Fibroblast of lung (primary cell): ENCODE results near the gene GABRR2. TPM values are rescaled to one million over a fixed set of nuclear protein-coding genes. Genes with fewer than 3 reads are reported as not detected.

ENCODE experiments used
- DNase-seq, 2 donors: peaks; one replicate each; pipeline versions ENCODE4 v3.0.0 to v3.0.0-alpha.2; 2010; ENCODE audit warnings: low read depth in 2 of 2
- H2AFZ ChIP-seq: 2 replicates; pipeline ENCODE4 v1.5.1; 2012; ENCODE audit warnings: low read length, control low read depth, inconsistent platforms
- H3K27ac ChIP-seq: 2 replicates; pipeline ENCODE4 v1.5.1; 2011; ENCODE audit warnings: low read length, control low read depth; ENCODE audit not compliant: insufficient read depth
- H3K27me3 ChIP-seq: 2 replicates; pipeline ENCODE4 v1.5.1; 2011; ENCODE audit warnings: mild to moderate bottlenecking, low read length; ENCODE audit not compliant: control insufficient read depth, insufficient read depth
- H3K36me3 ChIP-seq: 2 replicates; pipeline ENCODE4 v1.5.1; 2011; ENCODE audit warnings: low read length; ENCODE audit not compliant: control insufficient read depth, insufficient read depth
- H3K4me1 ChIP-seq: 2 replicates; pipeline ENCODE4 v1.5.1; 2011; ENCODE audit warnings: low read length; ENCODE audit not compliant: control insufficient read depth, insufficient read depth; ENCODE audit errors: extremely low read depth
- H3K4me2 ChIP-seq: 2 replicates; pipeline ENCODE4 v1.5.1; 2011; ENCODE audit warnings: low read length, control low read depth; ENCODE audit not compliant: insufficient read depth; ENCODE audit errors: extremely low read depth
- H3K4me3 ChIP-seq, 4 experiments: fragments of 200-600 bp in 1 of 4; sonication (generic) in 1 of 4; replicated peaks in 1 of 4; 2 replicates each; pipeline ENCODE4 v1.5.1; 2011 to 2016; ENCODE audit warnings: low read length in 4 of 4, low read depth in 3 of 4, mild to moderate bottlenecking in 3 of 4, control low read depth in 2 of 4, inconsistent platforms in 1 of 4, mixed read lengths in 1 of 4; ENCODE audit not compliant: insufficient read depth in 1 of 4; ENCODE audit errors: control extremely low read depth in 1 of 4
- H3K79me2 ChIP-seq: 2 replicates; pipeline ENCODE4 v1.5.1; 2012; ENCODE audit warnings: mild to moderate bottlenecking, low read length, inconsistent platforms; ENCODE audit not compliant: control insufficient read depth, insufficient read depth
- H3K9ac ChIP-seq: 2 replicates; pipeline ENCODE4 v1.5.1; 2011; ENCODE audit warnings: mild to moderate bottlenecking, low read length, control low read depth; ENCODE audit not compliant: insufficient read depth
- H3K9me3 ChIP-seq: 2 replicates; pipeline ENCODE4 v1.5.1; 2012; ENCODE audit warnings: low read depth, low read length; ENCODE audit not compliant: control insufficient read depth, insufficient read depth
- H4K20me1 ChIP-seq: 2 replicates; pipeline ENCODE4 v1.5.1; 2011; ENCODE audit warnings: low read length; ENCODE audit not compliant: control insufficient read depth, insufficient read depth; ENCODE audit errors: extremely low read depth
- EZH2 ChIP-seq: IDR thresholded peaks from 2 replicates; pipeline ENCODE4 v1.5.1; 2012; ENCODE audit warnings: low read length, control low read depth, mild to moderate bottlenecking; ENCODE audit errors: missing control alignments
- polyA plus RNA-seq, 2 donors: library from polyadenylated mRNA; depleted of rRNA in 1 of 2; stranded (reverse) in 1 of 2; unstranded in 1 of 2; fragments of >200 nt; gene quantifications; 2 replicates each; pipeline ENCODE4 v1.2.1, GENCODE V29; 2011 to 2012; ENCODE audit warnings: missing spikeins in 1 of 2
- total RNA-seq: library from RNA; depleted of rRNA; stranded (reverse); fragments of >200 nt; gene quantifications from 2 replicates; pipeline ENCODE4 v1.2.1, GENCODE V29; 2014
- TF ChIP-seq, protein P1 (sequence below), 2 donors: IDR thresholded peaks in 1 of 2; conservative IDR thresholded peaks in 1 of 2; 1 replicate in 1 of 2; 2 replicates in 1 of 2; pipeline ENCODE4 v1.5.1; 2011 to 2012; ENCODE audit warnings: low read length in 2 of 2, control low read depth in 1 of 2, inconsistent platforms in 1 of 2, low read depth in 1 of 2, mild to moderate bottlenecking in 1 of 2

GABRR2 gene
- total and polyA plus RNA-seq, 2 donors (not counting 1 experiment from before 2014, with no cell fraction given), result 0.05 to 0.17 TPM

DNA sequence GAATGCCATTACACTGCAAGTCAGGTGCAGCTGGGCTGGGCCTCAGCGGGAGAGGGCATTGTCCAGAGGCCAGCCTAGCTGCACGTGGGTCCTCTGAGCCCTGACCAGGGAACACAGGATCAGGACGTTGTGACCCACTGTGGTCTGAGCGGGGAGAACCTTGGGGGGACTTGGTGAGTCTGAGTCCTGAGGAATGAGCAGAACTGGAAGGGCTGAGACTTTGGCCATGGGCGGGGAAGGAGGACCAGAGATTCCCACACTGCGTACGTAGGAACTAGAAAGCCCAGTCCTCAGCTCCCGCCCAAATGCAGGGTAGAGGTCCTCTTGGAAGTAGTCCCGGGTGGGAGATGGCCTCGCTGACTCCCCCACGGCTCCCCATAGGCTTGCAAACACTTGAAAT is 42.5 kb downstream of the GABRR2 start:
- TF ChIP-seq, protein P1, sequence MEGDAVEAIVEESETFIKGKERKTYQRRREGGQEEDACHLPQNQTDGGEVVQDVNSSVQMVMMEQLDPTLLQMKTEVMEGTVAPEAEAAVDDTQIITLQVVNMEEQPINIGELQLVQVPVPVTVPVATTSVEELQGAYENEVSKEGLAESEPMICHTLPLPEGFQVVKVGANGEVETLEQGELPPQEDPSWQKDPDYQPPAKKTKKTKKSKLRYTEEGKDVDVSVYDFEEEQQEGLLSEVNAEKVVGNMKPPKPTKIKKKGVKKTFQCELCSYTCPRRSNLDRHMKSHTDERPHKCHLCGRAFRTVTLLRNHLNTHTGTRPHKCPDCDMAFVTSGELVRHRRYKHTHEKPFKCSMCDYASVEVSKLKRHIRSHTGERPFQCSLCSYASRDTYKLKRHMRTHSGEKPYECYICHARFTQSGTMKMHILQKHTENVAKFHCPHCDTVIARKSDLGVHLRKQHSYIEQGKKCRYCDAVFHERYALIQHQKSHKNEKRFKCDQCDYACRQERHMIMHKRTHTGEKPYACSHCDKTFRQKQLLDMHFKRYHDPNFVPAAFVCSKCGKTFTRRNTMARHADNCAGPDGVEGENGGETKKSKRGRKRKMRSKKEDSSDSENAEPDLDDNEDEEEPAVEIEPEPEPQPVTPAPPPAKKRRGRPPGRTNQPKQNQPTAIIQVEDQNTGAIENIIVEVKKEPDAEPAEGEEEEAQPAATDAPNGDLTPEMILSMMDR (conservative IDR thresholded peaks at IDR 0.05 in 1 of 2, IDR thresholded peaks at IDR 0.05 in 1 of 2; ENCODE audit: low read depth in 1 of 2, low read length in 2 of 2), result no peak
- no peak for TF ChIP-seq EZH2

DNA sequence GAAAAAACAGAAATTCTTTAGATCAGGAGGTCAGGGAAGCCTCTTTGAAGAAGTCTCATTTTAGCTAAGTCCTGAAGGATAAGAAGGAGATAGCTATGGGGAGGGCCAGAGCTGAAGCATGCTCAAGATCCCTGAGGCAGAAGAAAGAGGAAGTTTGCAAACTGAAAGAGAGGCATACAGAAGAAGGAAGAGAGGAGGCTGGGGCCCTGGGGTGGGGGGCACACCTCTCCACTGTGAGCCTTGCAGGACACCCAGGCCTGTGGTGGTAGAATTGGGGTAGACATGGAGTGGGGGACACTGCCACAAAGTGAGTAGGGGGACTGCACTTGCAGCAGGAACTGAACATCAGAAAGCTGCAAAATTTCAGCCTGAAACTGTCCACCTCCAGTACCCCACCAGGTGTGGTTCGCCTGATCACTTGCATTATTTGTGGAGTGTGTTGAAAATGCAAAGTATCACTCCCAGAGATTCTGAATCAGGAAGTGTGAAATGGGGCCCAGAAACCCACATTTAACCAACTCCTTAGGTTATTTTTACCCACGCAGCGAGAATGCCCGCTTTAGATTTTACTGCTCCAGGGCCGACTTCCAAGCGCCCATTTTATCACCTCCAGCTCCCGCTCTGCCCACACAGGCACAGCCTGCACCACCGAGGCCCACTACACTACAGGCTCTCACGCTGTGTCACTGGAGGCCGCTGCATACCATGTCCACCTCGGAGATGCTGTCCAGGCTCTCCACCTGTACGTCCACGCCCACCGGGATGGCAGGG is 44.0 kb downstream of the GABRR2 start:
- no peaks in the 10 kb centered on the region for H3K36me3 ChIP-seq
- TF ChIP-seq EZH2, result no peak
- TF ChIP-seq, protein P1 (conservative IDR thresholded peaks at IDR 0.05 in 1 of 2, IDR thresholded peaks at IDR 0.05 in 1 of 2; ENCODE audit: low read depth in 1 of 2, low read length in 2 of 2), result no peak
- H2AFZ ChIP-seq, result no peak overlapping the region
- H3K9ac ChIP-seq, result no peak overlapping the region
- H3K4me3 ChIP-seq, result no peak overlapping the region
- no peaks in the 10 kb centered on the region for H4K20me1 ChIP-seq
- H3K27me3 ChIP-seq, result no peaks in the 10 kb centered on the region
- no peaks in the 10 kb centered on the region for H3K4me1 ChIP-seq
- H3K79me2 ChIP-seq, result no peaks in the 10 kb centered on the region
- H3K4me2 ChIP-seq, result no peak overlapping the region
- H3K27ac ChIP-seq, result no peak overlapping the region
- DNase-seq, result no peak
- H3K9me3 ChIP-seq, result no peaks in the 10 kb centered on the region

More for the DNA sequence above, 42.5 kb downstream of the GABRR2 start:
- H3K4me1 ChIP-seq, result no peaks in the 10 kb centered on the region
- no peak overlapping the region for H3K9ac ChIP-seq
- no peak overlapping the region for H3K4me2 ChIP-seq
- no peaks in the 10 kb centered on the region for H3K36me3 ChIP-seq
- no peak overlapping the region for H3K4me3 ChIP-seq
- no peak overlapping the region for H2AFZ ChIP-seq
- no peak overlapping the region for H3K27ac ChIP-seq
- DNase-seq, result no peak
- H3K9me3 ChIP-seq, result no peaks in the 10 kb centered on the region
- no peaks in the 10 kb centered on the region for H3K27me3 ChIP-seq
- H4K20me1 ChIP-seq, result no peaks in the 10 kb centered on the region
- H3K79me2 ChIP-seq, result no peaks in the 10 kb centered on the region

DNA sequence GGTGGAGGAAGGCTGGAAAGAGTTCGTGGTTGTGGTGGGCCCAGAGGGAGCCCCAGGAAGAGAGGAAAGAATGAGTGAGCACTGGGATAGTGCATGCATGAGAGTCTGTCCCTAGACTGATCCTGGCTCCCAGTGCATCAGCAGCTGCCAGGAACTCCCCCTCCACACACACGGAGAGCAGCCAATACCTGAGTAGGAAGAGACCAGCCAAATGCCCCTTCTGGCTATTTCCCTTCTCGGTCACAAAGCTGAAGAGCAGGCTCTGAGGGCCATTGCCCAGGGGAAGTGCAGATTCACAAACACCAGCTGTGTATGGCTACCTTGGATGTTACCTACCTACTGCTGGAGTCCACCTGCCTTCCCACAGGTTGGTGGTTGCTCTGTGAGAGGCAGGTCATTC is 45.1 kb downstream of the GABRR2 start:
- no peaks in the 10 kb centered on the region for H3K79me2 ChIP-seq
- no peak overlapping the region for H3K4me3 ChIP-seq
- no peaks in the 10 kb centered on the region for H3K4me1 ChIP-seq
- no peaks in the 10 kb centered on the region for H3K27me3 ChIP-seq
- H3K36me3 ChIP-seq, result no peaks in the 10 kb centered on the region
- no peak overlapping the region for H2AFZ ChIP-seq
- H3K27ac ChIP-seq, result no peak overlapping the region
- TF ChIP-seq EZH2, result no peak
- TF ChIP-seq, protein P1 (conservative IDR thresholded peaks at IDR 0.05 in 1 of 2, IDR thresholded peaks at IDR 0.05 in 1 of 2; ENCODE audit: low read depth in 1 of 2, low read length in 2 of 2), result no peak
- no peaks in the 10 kb centered on the region for H3K9me3 ChIP-seq
- H4K20me1 ChIP-seq, result no peaks in the 10 kb centered on the region
- no peak overlapping the region for H3K4me2 ChIP-seq
- no peak overlapping the region for H3K9ac ChIP-seq
- no peak for DNase-seq
